HL-60/S4 treated with phorbol 12-myristate 13-acetate at 8.2 ng/mL for 4 days and 3 days (cell line): Measurements from ENCODE around the gene TAF3.

Experiments used
- in situ Hi-C: fragments of 300-500 bp; cut with MboI; formaldehyde crosslinking; loops from 2 replicates; pipeline ENCODE4 v1.15.0; 2022; ENCODE audit warnings: low sequenced_read_pairs

TAF3 gene

DNA sequence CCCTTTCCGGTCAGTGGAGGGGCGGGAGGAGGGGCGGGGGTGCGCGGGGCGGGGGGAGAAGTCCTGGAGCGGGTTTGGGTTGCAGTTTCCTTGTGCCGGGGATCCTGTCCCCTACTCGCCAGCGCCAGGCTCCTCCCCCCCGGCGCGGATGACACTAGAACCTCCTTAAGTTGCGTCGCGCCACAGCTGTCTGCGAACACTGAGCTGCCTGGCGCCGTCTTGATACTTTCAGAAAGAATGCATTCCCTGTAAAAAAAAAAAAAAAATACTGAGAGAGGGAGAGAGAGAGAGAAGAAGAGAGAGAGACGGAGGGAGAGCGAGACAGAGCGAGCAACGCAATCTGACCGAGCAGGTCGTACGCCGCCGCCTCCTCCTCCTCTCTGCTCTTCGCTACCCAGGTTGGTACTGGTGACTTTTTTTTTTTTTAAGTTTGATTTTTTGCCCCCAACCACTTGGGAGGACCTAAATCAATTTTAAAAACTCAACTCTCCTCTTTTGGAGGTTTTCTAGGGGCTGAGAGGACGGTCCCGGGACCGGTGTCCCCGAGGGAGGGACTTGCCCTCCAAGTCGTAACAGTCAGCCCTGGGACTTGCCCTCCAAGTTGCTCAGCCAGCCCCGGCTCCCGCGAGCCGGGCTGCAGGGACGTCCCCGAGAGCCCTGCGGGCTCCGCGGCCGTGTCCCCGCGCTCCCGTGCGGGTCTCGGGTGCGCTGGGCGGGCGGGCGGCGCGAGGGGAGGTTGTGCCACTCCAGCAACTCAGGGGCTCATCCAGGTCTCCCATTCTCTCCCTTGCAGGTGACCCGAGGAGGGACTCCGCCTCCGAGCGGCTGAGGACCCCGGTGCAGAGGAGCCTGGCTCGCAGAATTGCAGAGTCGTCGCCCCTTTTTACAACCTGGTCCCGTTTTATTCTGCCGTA lies 236.4 kb downstream of the TAF3 start, which contains the start of gene GATA3:
Gene GATA3, plus strand, starts transcription at position 195 of the 914 bp plus-strand sequence. CDS start 968 bp downstream, outside the sequence.
- in situ Hi-C loops = no loop called here

DNA sequence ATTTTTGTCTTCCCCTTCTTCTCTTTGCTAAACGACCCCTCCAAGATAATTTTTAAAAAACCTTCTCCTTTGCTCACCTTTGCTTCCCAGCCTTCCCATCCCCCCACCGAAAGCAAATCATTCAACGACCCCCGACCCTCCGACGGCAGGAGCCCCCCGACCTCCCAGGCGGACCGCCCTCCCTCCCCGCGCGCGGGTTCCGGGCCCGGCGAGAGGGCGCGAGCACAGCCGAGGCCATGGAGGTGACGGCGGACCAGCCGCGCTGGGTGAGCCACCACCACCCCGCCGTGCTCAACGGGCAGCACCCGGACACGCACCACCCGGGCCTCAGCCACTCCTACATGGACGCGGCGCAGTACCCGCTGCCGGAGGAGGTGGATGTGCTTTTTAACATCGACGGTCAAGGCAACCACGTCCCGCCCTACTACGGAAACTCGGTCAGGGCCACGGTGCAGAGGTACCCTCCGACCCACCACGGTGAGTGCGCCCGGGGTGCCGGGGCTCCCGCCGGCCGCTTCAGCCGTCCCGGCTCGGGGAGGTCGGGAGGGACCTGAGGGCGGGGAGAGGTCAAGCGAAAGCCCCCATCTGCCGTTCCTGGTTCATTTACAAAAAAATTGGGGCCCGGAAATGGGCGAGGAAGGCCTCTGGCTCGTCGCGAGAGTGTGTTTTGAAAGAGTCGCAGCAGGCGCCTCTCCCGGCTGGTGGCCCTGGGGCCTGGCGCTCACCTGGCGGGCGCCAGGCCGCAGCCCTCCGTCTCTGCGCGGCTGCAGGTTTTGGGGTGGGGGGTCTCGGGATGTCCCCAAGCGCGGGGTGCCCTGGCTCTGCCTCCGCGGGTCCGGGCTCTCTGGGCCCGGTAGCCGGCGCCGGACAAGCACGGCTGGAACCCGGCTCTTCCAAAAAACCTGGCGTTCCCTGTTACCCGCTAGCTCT lies 237.4 kb downstream of the TAF3 start:
- in situ Hi-C loops = no loop called here

DNA sequence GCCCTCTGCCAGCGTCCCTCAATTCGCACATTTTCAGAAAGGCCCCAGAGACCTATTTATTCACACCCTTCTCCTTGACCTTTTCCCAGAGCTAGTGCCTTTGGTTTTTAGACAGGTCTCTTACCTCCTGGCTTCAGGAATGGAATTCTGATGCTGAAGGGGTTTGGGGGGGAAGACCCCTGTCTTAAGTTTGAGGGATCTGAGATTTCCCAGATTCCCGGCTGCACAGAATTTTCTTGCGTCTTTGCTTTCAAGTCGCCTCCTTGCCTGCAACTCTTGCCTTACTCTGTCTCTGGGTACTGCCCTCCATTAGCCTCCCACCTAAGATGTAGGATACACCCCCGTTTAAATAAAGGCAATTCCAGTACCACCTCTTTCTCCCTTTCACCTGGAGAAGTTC lies 238.1 kb downstream of the TAF3 start:
- in situ Hi-C loops = no loop called here

DNA sequence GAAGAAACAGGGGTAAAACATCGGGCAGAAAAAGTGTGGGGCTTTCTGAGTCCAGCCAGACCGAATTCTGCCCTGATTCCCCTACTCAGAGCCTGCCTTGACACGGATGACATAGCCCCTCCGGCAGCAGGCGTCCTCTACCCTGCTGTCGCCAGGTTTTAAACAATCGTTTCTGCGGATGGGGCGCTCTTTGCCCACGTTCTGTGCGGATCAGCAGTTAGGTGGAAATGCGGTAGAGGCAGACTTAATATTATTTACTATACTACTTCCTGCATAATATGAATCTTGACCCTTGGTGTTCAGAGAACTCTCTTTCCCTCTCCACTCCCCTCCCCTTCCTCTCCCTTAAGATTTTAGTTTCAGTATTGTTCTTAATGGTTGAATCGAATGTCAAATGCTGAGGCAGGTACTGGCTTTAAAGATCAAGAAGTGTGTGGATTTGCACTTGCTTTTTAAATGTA lies 238.6 kb downstream of the TAF3 start:
- in situ Hi-C loops = no loop called here

DNA sequence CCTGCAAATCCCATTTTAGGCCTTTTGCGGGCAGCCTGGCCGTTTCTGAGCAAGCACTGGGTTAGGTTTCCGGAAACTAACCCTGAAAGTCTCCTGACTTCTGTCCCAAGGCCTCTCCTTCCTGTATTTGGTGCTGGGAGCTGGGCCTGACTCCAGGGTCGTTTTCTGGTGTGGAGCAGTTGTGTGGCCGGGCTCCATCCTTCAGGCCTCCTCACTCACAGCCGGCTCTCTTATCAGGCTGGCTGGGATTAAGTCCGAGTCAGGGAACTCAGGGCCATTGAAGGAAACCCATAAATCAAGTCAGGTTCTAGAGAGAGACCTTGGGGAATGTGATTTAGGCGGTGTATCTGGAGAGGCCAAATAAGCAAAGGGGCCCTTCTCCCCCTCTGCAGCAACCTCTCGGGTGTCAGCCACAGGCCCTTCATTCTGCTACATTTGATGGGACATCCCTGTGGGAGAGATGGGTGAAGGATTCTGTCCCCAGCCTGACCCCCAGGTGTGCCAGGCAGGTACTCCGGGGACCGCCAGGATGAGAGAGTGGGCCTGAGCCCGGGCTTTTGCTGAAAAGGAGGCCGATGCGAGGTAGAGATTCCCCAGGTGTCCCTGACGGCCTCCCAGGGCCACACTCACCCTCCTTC lies 239.4 kb downstream of the TAF3 start:
- in situ Hi-C loops = no loop called here

DNA sequence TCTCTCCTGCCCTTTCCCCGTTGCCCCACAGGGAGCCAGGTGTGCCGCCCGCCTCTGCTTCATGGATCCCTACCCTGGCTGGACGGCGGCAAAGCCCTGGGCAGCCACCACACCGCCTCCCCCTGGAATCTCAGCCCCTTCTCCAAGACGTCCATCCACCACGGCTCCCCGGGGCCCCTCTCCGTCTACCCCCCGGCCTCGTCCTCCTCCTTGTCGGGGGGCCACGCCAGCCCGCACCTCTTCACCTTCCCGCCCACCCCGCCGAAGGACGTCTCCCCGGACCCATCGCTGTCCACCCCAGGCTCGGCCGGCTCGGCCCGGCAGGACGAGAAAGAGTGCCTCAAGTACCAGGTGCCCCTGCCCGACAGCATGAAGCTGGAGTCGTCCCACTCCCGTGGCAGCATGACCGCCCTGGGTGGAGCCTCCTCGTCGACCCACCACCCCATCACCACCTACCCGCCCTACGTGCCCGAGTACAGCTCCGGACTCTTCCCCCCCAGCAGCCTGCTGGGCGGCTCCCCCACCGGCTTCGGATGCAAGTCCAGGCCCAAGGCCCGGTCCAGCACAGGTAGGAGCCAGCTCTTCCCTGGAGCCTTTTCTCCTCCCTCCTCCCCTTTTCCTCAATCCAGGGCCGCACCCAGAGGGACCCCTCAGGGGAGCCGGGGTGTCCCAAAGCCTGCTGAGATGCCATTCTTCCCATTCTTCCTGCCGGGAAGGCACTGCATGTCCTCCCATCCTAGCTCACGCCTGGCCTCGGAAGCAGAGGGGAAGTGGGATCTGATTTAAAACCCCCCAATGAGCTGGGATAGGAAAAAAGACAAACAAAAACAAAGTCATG lies 240.2 kb downstream of the TAF3 start:
- in situ Hi-C loops = no loop called here

DNA sequence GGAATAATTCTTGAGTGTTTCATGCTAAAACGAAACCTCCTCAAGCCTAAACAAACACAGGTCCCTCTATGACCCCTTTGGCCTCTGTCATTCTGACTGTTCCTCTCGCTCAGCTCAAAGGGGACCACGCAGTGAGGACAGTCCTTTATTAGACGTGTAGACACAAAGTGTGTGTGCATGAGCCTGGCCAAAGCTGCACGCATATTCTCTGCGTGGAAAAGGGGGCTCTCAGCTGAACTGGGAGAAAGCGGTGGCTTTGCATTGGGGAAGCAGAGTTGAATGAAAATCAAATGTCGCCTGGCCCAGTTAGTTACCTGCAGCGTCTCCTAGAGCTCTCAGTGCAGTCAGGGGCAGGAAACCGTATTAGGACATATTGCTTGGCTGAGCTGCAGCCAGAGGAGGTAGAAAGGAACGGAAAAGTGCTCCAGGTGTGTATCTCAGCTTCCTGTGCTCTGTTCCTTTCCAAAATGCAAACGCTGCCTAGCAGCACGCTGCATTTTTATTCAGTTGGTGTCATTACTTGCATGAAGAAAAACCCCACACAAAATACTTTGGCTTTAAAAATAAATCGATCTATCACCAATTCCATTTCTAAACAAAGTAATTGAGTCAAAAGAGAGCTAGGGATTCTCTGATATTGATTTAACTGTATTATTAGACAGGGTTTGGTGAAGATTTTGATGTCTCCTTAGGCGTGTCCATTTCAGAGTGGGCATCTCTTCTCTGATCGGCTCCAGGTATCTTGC lies 241.1 kb downstream of the TAF3 start:
- in situ Hi-C loops = no loop called here

DNA sequence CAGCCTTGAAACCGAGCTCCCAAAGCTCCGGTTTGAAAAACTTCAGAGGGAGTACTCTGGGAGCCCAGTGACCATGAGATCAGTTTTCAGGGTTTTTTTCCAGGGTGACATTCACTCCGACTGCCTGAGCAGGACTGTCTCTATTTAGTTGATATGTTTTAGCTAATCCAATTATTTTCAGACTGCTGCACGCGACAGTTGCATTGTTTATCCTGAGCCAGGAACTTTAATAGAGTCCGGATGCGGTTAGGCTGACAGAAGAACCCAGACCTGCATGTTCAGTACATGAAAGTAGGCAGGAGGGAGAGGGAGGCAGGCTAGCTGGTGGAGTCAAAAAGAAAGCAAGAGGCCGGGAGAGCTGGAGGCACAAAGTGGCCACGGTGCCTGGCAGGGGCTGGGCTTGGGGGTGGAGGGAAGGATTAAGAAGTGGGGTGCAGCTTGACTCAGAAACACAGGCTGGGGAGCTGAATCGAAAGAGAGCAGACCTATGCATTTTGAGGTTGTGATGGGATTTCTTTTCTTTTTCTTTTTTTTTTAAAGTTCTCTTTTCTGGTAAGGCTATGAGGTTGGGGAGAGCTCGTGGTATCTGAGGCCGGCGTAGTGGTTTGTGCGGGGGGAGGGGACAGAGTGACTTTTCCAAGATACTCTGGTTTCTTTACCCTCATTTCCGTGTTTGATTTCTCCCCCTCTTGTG lies 241.9 kb downstream of the TAF3 start:
- in situ Hi-C loops = no loop called here

DNA sequence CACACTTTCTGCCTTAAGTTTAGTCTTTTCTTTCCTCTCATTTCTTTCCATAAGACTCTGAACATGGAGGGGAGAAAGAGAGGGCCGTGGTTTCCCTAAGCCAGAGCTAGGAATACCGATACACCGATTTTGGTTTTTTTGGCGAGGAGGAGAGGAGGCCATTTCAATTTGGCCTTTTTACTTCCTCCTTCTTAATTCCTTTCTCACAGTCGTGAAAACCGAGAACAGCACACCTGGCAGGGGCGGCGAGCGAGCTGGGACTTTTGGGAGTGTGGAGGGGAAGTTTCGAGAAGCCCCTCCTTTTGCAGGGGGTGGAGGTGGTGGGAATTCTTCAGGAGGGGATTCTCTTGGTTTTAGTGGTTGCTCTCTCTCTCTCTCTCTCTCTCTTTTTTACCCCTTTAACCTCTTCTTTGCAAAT lies 242.4 kb downstream of the TAF3 start:
- in situ Hi-C loops = no loop called here

DNA sequence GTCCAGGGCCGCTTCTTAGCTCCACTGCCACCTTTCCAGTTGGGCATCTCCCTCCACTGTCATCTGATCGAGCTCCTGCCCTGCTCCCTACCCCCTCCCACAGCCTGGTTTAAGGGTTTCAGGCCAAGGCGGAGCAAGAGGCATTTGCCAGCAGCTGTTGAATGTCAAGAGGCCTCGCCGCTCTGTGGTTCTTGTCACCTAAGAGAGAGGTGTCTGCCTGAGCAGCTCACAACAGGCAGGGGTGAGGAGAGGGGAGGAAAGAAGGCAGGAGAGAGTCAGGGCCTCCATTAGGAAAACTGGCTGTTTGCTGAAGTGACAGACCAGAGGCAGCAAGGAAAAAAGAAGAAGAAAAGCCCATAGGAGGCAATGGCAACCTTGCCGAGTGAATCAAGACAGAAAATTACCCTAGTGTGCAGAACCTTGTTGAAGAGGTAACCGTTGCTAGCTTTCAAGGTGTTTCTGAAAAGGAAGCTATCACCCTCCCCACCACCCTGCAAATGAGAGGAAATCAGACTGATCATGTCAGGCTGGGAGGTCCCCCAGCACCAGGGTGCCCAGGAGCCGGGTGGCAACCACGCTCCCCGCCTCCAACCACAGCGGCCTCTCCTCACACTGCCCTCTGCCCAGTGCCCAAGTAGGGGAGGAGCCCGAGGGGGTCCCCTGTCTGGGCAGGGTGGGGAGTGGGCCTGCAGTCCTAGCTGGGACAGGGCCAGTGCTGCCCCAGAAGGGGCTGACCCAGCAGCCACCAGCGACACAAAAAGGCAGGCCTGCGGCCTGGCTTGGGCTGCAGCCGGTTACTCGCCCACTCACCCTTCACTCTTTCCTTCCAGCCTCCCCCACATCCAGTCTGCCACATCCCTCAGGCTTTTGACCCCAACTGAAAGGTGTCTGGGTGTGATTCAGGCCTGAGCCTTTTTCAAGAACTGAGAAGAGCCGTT lies 243.2 kb downstream of the TAF3 start:
- in situ Hi-C loops = no loop called here

DNA sequence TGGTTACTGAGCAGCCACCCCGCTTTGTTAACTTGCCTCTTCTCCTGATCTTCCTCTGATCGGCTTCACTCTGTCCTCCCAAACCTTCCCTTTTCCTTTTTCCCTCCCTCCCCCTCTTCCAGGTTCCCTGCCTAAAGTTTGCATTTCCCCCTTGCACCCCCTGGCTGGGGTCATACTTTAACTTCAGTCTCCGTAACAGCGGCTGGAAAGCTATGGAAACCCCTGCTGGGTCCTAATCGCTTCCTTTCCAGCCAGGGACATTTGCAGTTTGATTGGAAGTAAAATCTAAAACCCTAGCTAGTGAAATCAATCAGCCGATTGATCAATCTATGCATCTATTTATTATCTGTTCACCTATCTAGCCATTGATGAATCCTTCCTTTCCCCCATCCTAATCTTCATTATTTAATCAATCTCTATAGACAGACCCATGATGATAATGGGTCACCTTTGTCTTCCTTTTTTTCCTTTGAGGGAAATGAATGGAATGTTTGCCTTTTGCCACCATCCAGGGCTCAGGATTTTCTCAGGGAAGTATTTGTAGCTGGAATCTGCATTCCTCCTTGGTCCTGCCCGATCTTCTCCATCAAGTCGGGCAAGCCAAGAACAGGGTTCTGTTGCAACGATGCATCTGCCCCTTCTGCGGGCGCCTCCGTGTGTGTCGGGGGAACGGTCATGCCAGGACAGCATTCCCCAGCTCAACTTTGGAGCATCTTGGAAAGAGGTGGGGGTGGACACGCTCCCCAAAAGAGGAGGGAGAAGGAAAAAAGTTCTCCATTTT lies 245.0 kb downstream of the TAF3 start:
- in situ Hi-C loops = no loop called here

DNA sequence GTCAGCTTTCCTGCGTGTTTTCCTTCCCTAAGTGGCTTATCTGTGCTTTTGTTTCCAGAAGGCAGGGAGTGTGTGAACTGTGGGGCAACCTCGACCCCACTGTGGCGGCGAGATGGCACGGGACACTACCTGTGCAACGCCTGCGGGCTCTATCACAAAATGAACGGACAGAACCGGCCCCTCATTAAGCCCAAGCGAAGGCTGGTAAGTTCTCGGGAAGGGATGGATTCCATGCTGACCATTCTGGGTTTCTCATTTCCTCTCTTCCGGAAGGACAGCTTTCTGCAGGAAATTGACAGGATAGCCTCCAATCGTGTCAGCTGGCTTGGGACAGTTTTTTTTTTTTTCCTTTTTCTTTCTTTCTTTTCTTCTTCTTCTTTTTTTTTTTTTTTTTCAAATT lies 245.6 kb downstream of the TAF3 start:
- in situ Hi-C loops = no loop called here

DNA sequence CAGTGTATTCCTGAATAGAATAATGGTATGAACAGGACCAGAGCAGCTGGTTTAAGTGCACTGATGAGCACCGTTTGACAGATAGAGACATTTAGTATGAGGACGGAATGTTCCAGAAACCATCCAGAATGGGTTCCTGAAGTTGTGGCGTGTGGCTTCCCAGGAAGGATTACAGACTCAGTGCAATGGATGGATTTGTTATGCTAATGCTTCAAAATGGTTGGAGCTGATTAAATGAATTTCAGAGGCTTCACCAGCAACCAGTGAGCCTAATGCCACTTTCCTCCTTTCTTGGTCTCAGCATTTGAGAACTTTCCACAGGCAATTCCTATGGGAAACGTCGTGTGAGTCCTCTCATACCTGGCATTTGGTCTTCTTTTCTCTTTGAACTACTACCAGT lies 246.1 kb downstream of the TAF3 start:
- in situ Hi-C loops = no loop called here

DNA sequence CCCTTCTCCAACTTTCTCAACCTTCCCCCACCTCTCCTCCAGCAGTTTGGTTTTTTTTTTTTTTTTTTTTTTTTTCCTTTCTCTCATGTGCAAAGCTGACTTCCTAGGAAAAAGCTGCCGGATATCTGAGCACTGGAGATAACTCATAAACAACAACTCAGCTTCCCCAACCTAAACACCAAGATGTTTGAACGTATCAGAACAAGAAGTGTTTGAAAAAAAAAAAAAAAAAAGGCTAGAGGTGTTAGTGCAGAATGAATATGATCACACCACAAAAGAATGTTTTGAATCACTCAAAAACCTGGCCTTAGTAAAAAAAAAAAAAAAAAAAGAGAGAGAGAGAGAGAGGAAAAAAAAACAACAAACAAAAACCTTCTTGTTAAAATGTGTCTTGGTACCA lies 247.3 kb downstream of the TAF3 start:
- in situ Hi-C loops = no loop called here

DNA sequence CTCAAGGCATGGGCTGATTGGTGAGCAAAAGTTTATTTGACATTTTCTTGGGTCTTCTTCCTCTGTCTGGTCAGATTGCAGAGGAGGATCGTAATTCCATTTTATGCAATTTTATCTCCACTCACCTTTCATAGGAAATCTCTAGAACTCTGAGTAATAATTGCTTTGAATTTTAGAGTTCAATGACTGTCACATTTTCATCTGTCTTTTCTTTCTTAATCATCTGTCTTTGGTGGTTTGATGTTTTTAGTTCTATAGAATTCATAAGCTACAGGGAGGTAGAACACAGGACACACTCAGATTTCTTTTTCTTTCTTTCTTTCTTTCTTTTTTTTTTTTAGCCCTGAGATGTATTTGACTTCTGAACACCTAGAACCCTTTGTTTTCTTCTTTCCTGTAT lies 247.8 kb downstream of the TAF3 start:
- in situ Hi-C loops = no loop called here
